Measurements from ENCODE around the gene GALNT6.

Gene GALNT6

DNA sequence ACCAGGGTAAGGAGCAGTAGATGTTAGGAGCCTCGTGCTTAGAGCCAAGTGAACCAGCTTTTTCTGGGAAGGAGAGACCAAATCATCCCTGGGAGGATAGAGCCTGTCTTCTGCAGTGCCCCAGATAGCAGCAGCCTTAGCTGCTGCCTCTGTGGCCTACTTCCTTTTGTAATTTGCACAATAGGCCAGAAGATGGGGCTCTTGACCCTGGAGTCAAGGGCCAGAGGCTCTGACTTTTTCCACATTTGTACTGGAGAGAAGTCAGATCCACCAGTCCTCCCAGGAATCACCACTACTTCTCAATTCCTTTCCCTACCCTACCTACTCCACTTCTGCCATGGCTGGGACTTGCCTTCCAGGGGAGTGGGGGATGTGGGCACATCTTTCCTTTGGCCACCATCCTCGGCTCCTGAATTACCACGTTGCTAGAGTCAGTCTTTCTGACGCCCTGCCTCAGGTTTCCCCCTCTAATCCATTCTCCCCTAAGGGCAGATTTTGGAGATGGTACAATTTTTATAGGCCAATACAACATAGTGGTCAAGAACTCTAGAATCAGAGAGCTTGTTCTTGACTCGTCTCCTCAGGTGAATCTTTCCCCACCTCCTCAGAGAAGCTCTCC is 30.2 kb upstream of the GALNT6 start:
- in situ Hi-C loops (cut with HindIII; ENCODE audit: low pct_unique_long_range_greater_than_20kb, low sequenced_read_pairs), result no loop called here
- DNase-seq (ENCODE audit: low read depth in 1 of 2, low spot score in 1 of 2), result peak; percentile 70 to 87
- TF ChIP-seq JUND (IDR thresholded peaks at IDR 0.05; ENCODE audit: low read depth), result no peak

DNA sequence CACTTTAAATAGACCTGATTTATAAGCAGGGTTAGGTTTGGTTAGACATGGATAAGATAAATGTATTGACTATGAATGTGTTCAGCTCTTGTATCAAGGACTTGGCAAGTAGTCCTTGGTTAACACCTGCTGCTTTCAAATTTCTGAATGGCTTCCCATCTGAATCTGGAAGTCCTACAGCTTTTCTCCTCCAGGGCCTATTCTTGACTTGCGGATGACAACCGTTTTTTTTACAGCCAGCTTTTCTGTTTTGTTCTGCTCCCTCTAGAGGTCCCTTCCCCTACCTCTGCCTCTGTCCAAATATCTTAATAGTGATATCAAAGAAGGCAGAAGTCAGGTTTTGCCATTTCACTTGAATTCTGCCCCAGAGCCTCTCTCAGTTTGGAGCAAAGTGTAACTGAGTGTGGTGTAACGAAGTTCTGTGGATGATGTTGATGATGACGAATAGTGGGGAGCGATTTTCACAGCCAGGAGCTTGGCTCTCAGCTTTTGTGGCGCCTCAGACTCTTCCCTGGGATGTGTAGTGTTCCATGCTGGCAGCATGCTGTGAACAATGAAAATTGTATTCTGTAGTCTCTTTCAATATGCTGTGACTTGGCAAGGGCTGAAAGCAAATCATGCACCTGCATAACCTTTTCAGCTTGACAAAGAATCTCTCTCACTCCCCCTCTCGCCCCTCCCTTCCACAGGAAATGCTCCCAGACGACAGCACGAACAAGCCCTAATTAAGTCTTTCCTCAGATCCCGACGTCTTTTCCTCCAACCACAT is 28.4 kb upstream of the GALNT6 start:
- TF ChIP-seq JUND (IDR thresholded peaks at IDR 0.05; ENCODE audit: low read depth), result no peak
- in situ Hi-C loops (cut with HindIII; ENCODE audit: low pct_unique_long_range_greater_than_20kb, low sequenced_read_pairs), result no loop called here
- DNase-seq (ENCODE audit: low read depth in 1 of 2, low spot score in 1 of 2), result peak in 1 of 2 experiments; percentile 15

DNA sequence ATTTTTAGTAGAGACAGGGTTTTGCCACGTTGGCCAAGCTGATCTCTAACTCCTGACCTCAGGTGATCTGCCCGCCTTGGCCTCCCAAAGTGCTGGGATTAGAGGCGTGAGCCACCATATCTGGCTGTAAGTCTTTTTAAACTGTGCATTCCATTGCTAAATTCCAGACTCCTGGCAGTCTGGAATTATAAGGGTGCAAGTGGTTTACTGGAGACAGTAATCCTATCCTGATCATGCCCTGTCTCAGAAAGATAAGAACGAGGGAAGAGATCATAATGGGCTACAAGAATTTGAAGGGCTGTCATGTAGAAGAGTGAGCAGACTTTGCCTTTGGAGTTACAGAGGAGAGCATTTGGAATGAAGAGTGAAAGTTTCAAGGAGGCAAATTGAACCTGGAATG is 26.6 kb upstream of the GALNT6 start:
- no peak for TF ChIP-seq JUND (IDR thresholded peaks at IDR 0.05; ENCODE audit: low read depth)
- DNase-seq (ENCODE audit: low read depth in 1 of 2, low spot score in 1 of 2), result no peak
- in situ Hi-C loops (cut with HindIII; ENCODE audit: low pct_unique_long_range_greater_than_20kb, low sequenced_read_pairs), result no loop called here

DNA sequence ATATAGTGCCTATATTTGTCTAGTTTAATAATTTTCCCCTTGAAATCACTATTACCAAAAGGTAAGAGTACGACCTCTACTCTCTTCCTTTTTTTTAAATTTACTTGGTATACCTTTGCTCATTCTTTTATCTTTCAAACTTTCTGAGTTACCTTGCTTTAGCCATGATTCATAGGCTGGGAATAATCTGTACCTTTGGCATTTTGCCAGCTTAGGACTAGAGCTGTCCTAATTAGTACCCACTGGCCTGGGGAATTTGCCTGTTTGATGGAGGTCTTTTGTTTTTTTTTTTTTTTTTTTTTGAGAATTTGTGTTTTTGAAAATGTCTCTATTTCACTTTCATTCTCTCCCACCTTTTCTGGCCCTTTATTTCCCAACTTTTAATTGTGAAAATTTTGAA is 24.7 kb upstream of the GALNT6 start:
- TF ChIP-seq JUND (IDR thresholded peaks at IDR 0.05; ENCODE audit: low read depth), result no peak
- in situ Hi-C loops (cut with HindIII; ENCODE audit: low pct_unique_long_range_greater_than_20kb, low sequenced_read_pairs), result no loop called here
- no peak for DNase-seq (ENCODE audit: low read depth in 1 of 2, low spot score in 1 of 2)

DNA sequence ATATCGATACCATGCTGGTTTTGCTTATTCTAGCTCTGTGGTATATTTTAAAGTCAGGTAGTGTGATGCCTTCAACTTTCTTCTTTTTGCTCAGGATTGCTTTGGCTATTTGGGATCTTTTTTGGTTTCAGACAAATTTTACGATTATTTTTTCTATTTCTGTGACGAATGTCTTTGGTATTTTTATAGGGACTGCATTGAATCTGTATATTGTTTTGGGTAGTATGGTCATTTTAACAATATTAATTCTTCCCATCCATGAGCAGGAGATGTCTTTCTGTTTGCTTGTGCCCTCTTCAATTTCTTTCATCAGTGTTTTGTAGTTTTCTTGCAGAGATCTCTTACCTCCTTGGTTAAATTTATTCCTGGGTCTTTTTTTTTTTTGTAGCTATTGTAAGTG is 22.6 kb upstream of the GALNT6 start:
- no peak for TF ChIP-seq JUND (IDR thresholded peaks at IDR 0.05; ENCODE audit: low read depth)
- in situ Hi-C loops (cut with HindIII; ENCODE audit: low pct_unique_long_range_greater_than_20kb, low sequenced_read_pairs), result no loop called here
- DNase-seq (ENCODE audit: low read depth in 1 of 2, low spot score in 1 of 2), result no peak

DNA sequence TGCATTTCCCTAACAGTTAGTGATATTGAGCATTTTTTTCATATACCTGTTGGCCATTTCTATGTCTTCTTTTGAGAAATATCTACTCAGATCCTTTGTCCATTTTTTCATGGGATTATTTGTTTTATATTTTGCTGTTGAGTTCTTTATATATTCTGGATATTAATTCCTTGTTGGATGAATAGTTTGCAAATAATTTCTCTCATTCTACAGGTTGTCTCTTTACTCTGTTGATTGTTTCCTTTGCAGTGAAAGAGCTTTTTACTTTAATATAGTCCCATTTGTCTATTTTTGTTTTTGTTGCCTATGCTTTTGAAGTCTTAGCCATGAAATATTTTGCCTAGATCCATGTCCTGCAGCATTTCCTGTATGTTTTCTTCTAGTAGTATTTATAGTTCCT is 21.9 kb upstream of the GALNT6 start:
- TF ChIP-seq JUND (IDR thresholded peaks at IDR 0.05; ENCODE audit: low read depth), result no peak
- in situ Hi-C loops (cut with HindIII; ENCODE audit: low pct_unique_long_range_greater_than_20kb, low sequenced_read_pairs), result no loop called here
- no peak for DNase-seq (ENCODE audit: low read depth in 1 of 2, low spot score in 1 of 2)

DNA sequence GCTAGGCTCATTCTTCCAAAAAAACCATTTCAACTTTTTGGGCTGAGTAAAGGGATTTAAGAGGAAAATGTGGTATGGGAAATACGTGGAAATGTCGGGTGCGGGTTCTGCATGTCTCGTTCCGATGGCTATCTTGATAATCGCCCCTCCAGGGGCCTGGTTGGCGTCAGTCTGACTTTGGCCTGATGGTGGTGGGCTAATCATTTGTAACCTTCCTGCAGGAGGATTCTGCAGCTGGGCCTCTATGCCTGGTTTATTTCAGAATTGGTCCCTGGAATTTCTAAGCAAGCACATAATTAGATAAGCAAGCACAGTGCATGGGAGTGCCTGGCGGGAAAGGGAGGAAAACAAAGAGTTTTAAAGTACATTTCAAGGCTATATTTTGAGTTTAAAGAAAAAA is 18.6 kb upstream of the GALNT6 start:
- in situ Hi-C loops (cut with HindIII; ENCODE audit: low pct_unique_long_range_greater_than_20kb, low sequenced_read_pairs), result no loop called here
- no peak for DNase-seq (ENCODE audit: low read depth in 1 of 2, low spot score in 1 of 2)
- no peak for TF ChIP-seq JUND (IDR thresholded peaks at IDR 0.05; ENCODE audit: low read depth)

DNA sequence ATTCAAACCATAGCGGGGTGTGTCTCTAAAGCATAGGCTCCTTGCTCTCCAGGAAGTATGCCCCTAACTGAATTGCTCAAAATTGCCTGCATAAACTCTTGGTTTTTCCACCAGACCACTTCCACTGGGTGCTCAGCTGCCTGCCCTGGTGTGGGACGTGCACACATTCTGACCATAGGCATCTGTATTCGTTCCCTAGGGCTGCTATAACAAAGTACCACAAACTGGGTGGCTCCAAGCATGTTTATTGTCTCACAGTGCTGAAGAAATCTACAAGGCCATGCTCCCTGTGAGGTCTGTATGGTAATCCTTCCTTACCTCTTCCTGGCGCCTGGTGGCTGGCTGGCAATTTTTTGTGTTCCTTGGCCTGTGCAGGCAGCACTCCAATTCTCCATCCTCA is 16.4 kb upstream of the GALNT6 start:
- in situ Hi-C loops (cut with HindIII; ENCODE audit: low pct_unique_long_range_greater_than_20kb, low sequenced_read_pairs), result no loop called here

DNA sequence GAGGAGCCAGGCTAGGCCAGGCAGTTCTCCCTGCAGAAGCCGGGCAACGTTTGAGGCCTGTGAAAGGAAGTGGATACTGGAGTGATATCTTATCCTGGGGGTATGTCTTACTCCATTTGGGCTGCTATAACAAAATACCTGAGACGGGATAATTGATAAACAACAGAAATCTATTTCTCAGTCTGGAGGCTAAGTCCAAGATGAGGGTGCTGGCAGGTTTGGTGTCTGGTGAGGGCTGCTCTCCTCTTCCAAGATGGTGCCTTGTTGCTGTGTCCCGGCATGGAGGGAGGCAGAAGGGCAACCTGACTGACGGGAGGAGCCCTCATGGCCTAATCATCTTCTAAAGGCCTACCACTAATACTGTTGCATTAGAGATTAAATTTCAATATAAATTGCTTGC is 15.7 kb upstream of the GALNT6 start:
- no peak for TF ChIP-seq JUND (IDR thresholded peaks at IDR 0.05; ENCODE audit: low read depth)
- DNase-seq (ENCODE audit: low read depth in 1 of 2, low spot score in 1 of 2), result no peak

More for the DNA sequence above, 16.4 kb upstream of the GALNT6 start:
- TF ChIP-seq JUND (IDR thresholded peaks at IDR 0.05; ENCODE audit: low read depth), result no peak
- DNase-seq (ENCODE audit: low read depth in 1 of 2, low spot score in 1 of 2), result no peak

DNA sequence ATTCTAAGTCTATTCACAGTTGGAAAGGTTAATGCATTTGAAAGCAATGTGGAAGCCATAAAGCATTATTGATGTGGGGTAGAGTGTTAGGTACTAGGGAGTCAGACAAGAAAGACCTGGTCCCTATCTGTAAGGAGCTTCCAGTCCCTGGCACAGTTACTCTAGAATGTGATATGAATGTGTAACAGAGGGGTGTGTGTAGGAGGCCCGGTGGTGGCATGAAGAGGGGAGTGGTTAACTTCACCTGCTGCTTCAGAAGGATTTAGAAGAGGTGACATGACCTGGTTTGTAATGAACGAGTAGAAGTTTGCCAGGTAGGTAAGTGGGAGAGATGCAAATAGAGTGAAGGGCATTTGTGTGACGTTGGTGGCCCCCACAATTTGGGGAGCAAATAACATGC is 15.1 kb upstream of the GALNT6 start:
- in situ Hi-C loops (cut with HindIII; ENCODE audit: low pct_unique_long_range_greater_than_20kb, low sequenced_read_pairs), result no loop called here
- no peak for DNase-seq (ENCODE audit: low read depth in 1 of 2, low spot score in 1 of 2)
- TF ChIP-seq JUND (IDR thresholded peaks at IDR 0.05; ENCODE audit: low read depth), result no peak

More for the DNA sequence above, 15.7 kb upstream of the GALNT6 start:
- in situ Hi-C loops (cut with HindIII; ENCODE audit: low pct_unique_long_range_greater_than_20kb, low sequenced_read_pairs), result no loop called here

DNA sequence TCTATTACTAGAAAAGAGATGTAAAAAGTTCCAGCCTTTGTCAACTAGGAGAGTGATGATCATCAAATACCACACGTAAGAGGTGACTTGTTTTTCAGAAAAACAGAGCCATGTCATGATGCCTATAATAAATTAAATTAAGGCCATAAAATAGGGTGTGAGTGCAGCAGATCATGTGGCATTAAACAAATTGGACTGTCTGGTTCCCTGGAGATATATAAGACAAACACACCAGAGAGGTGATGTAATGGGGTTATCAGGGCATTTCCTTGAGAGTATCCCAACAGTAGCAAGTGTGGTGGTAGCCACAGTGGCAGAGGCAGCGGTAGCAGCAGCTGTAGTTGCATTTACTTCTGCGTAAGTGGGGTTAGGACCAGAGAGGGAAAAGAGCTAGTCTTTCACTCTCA is 14.6 kb upstream of the GALNT6 start:
- DNase-seq (ENCODE audit: low read depth in 1 of 2, low spot score in 1 of 2), result no peak
- in situ Hi-C loops (cut with HindIII; ENCODE audit: low pct_unique_long_range_greater_than_20kb, low sequenced_read_pairs), result no loop called here
- TF ChIP-seq JUND (IDR thresholded peaks at IDR 0.05; ENCODE audit: low read depth), result no peak

DNA sequence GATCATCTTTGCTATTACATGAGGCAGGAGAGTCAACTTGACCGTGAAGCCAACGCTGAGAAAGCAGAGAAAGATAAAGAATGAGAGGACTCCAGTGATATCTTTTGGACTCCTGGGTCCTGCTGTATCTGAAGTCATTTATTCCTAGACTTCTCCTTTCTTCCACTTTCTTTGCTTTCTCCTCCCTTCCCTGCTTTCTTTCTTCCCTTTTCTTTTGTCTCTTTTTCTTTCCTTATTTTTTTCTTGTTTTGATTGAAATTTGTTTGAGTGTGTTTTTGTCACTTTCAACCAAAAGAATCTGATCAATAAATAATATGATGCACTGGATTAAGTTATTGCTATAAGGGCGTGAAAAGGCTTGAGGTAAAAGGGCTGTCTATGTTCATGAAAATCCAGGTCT is 13.4 kb upstream of the GALNT6 start:
- TF ChIP-seq JUND (IDR thresholded peaks at IDR 0.05; ENCODE audit: low read depth), result no peak
- in situ Hi-C loops (cut with HindIII; ENCODE audit: low pct_unique_long_range_greater_than_20kb, low sequenced_read_pairs), result no loop called here
- DNase-seq (ENCODE audit: low read depth in 1 of 2, low spot score in 1 of 2), result no peak

DNA sequence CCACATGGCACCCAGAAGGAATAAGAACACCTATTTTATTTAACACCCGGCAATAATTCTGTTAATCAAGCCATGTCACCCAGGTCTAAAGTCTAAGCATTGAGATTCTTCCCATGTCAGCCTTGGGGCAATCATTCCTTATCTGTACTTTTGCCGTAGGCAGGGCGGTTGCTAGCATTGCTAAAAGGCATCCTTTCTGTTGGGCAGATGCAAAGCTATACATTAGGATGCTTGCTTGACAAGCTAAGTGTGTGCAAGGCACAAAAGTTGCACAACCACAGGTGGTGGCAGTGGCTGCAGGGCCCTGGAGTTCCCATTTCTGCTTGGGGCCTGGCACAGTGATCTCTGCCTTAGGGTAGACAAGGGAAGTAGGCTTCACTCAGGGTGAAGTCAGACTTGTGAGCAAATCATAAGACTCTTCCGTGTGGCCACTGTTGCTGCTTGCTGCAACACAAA is 12.5 kb upstream of the GALNT6 start:
- in situ Hi-C loops (cut with HindIII; ENCODE audit: low pct_unique_long_range_greater_than_20kb, low sequenced_read_pairs), result no loop called here
- DNase-seq (ENCODE audit: low read depth in 1 of 2, low spot score in 1 of 2), result no peak
- TF ChIP-seq JUND (IDR thresholded peaks at IDR 0.05; ENCODE audit: low read depth), result no peak
